SK-N-SH (cell line): ENCODE data around the gene CADM2. TPM values are rescaled to one million over a fixed set of nuclear protein-coding genes. Genes with fewer than 3 reads are reported as not detected.

ENCODE experiments used
- CTCF ChIA-PET: fragments of 300-600, 350-600 bp; formaldehyde crosslinking; extraction: SDS; loops from one replicate; lab custom pipeline; 2021; lab: Yijun Ruan, JAX
- POLR2A ChIA-PET: fragments of 350-600 bp; sonication (Branson Sonifier 250); formaldehyde crosslinking; extraction: SDS; loops from one replicate; lab custom pipeline; 2020; ENCODE audit warnings: antibody characterized with exemption, inconsistent platforms; lab: Yijun Ruan, JAX
- DNase-seq: peaks from one replicate; pipeline ENCODE4 v3.0.0; 2012
- H2AFZ ChIP-seq: fragments of 200-600 bp; sonication (generic); 2 replicates; pipeline ENCODE4 v1.8.1; 2016; ENCODE audit warnings: antibody characterized with exemption, mild to moderate bottlenecking, low read depth
- H3F3A ChIP-seq: fragments of 200-600 bp; sonication (generic); replicated peaks from 2 replicates; pipeline ENCODE3; 2016; ENCODE audit warnings: antibody characterized with exemption, mild to moderate bottlenecking; ENCODE audit not compliant: insufficient read depth
- H3K27ac ChIP-seq, 2 experiments: fragments of 200-500 bp in 1 of 2; fragments of 200-600 bp in 1 of 2; sonication (Bioruptor generic) in 1 of 2; sonication (generic), shearing (Covaris generic) in 1 of 2; 2 replicates each; pipeline versions ENCODE4 v1.5.1 to v1.6.1; 2014 to 2016; ENCODE audit warnings: low read depth in 2 of 2, inconsistent platforms in 1 of 2, low read length in 1 of 2, mild to moderate bottlenecking in 1 of 2, mixed read lengths in 1 of 2
- H3K27me3 ChIP-seq: fragments of 200-600 bp; sonication (generic), shearing (Covaris generic); 2 replicates; pipeline ENCODE4 v1.6.1; 2016; ENCODE audit warnings: mixed run types; ENCODE audit not compliant: insufficient read depth
- H3K36me3 ChIP-seq, 2 experiments: fragments of 200-500 bp in 1 of 2; fragments of 200-600 bp in 1 of 2; sonication (Bioruptor generic) in 1 of 2; sonication (generic) in 1 of 2; replicated peaks in 1 of 2; 2 replicates each; pipeline versions ENCODE3 to v1.5.1; 2014 to 2016; ENCODE audit warnings: low read length in 1 of 2, mild to moderate bottlenecking in 1 of 2; ENCODE audit not compliant: insufficient read depth in 2 of 2, control insufficient read depth in 1 of 2
- H3K4me1 ChIP-seq, 2 experiments: fragments of 200-500 bp in 1 of 2; fragments of 200-600 bp in 1 of 2; sonication (Bioruptor generic) in 1 of 2; sonication (generic), shearing (Covaris generic) in 1 of 2; 2 replicates each; pipeline versions ENCODE4 v1.5.1 to v1.6.1; 2014 to 2016; ENCODE audit warnings: low read depth in 1 of 2, low read length in 1 of 2, mixed run types in 1 of 2; ENCODE audit not compliant: insufficient read depth in 2 of 2, control insufficient read depth in 1 of 2
- H3K4me2 ChIP-seq: fragments of 200-600 bp; sonication (generic), shearing (Covaris generic); 2 replicates; pipeline ENCODE4 v1.6.1; 2017; ENCODE audit warnings: mixed run types
- H3K4me3 ChIP-seq, 2 experiments: fragments of 200-500 bp in 1 of 2; fragments of 200-600 bp in 1 of 2; sonication (Bioruptor generic) in 1 of 2; sonication (generic), shearing (Covaris generic) in 1 of 2; 2 replicates each; pipeline versions ENCODE4 v1.5.1 to v1.8.1; 2014 to 2016; ENCODE audit warnings: low read depth in 2 of 2, inconsistent platforms in 1 of 2, low read length in 1 of 2, mild to moderate bottlenecking in 1 of 2, mixed read lengths in 1 of 2, moderate library complexity in 1 of 2
- H3K79me2 ChIP-seq: fragments of 200-600 bp; sonication (generic); 2 replicates; pipeline ENCODE4 v1.8.1; 2017; ENCODE audit warnings: mild to moderate bottlenecking; ENCODE audit not compliant: insufficient read depth
- H3K9ac ChIP-seq: fragments of 200-600 bp; sonication (generic); 2 replicates; pipeline ENCODE4 v1.6.1; 2017; ENCODE audit warnings: mixed run types
- H3K9me2 ChIP-seq: fragments of 200-600 bp; sonication (generic); 2 replicates; pipeline ENCODE4 v1.6.1; 2017; ENCODE audit warnings: mixed run types
- H3K9me3 ChIP-seq: fragments of 200-600 bp; sonication (generic); 2 replicates; pipeline ENCODE4 v1.6.1; 2017; ENCODE audit warnings: mixed run types, mild to moderate bottlenecking, moderate library complexity
- H4K20me1 ChIP-seq: fragments of 200-600 bp; sonication (generic); 2 replicates; pipeline ENCODE4 v1.6.1; 2017; ENCODE audit warnings: mild to moderate bottlenecking, mixed run types; ENCODE audit not compliant: insufficient read depth
- CHD2 ChIP-seq: fragments of 150-350 bp; IDR thresholded peaks from 2 replicates; pipeline ENCODE4 v1.6.1; 2018; ENCODE audit warnings: low read length; ENCODE audit not compliant: partially characterized antibody
- CTCF ChIP-seq: fragments of 200-600 bp; sonication (generic); IDR thresholded peaks from 2 replicates; pipeline ENCODE4 v1.6.1; 2017; ENCODE audit warnings: antibody characterized with exemption, mild to moderate bottlenecking, moderate library complexity
- ELF1 ChIP-seq: IDR thresholded peaks from 2 replicates; pipeline ENCODE4 v1.4.0; 2012
- EZH2phosphoT487 ChIP-seq: fragments of 200-600 bp; sonication (generic); IDR thresholded peaks from 2 replicates; pipeline ENCODE4 v1.6.1; 2017; ENCODE audit warnings: low read depth, mixed run types, mild to moderate bottlenecking, antibody characterized with exemption, moderate library complexity, borderline replicate concordance
- FOSL2 ChIP-seq: IDR thresholded peaks from 2 replicates; pipeline ENCODE4 v1.4.0; 2012; ENCODE audit warnings: low read depth, mild to moderate bottlenecking, moderate library complexity, borderline replicate concordance
- FOXJ3 ChIP-seq: sonication (generic); formaldehyde crosslinking; IDR thresholded peaks from 2 replicates; pipeline ENCODE4 v1.5.1; 2020; ENCODE audit warnings: mild to moderate bottlenecking, missing genetic modification reagents
- FOXM1 ChIP-seq: IDR thresholded peaks from 2 replicates; pipeline ENCODE4 v1.4.0; 2012; ENCODE audit warnings: low read depth, mild to moderate bottlenecking
- GABPA ChIP-seq: IDR thresholded peaks from 2 replicates; pipeline ENCODE4 v1.4.0; 2012; ENCODE audit warnings: low read depth, mild to moderate bottlenecking
- JUND ChIP-seq: IDR thresholded peaks from 2 replicates; pipeline ENCODE4 v1.4.0; 2012
- MEF2A ChIP-seq: IDR thresholded peaks from 2 replicates; pipeline ENCODE4 v1.4.0; 2012; ENCODE audit warnings: low read depth, borderline replicate concordance
- MXI1 ChIP-seq: IDR thresholded peaks from 2 replicates; pipeline ENCODE4 v1.6.1; 2012; ENCODE audit warnings: mild to moderate bottlenecking, low read depth, low read length, improper control_type of control experiment
- NFIC ChIP-seq: IDR thresholded peaks from 2 replicates; pipeline ENCODE4 v1.4.0; 2012; ENCODE audit warnings: borderline replicate concordance
- NRF1 ChIP-seq: IDR thresholded peaks from 2 replicates; pipeline ENCODE4 v1.6.1; 2012; ENCODE audit warnings: low read depth, mild to moderate bottlenecking, low read length
- PBX3 ChIP-seq: IDR thresholded peaks from 2 replicates; pipeline ENCODE4; 2012
- RAD21 ChIP-seq: IDR thresholded peaks from 2 replicates; pipeline ENCODE4 v1.6.1; 2012; ENCODE audit warnings: mild to moderate bottlenecking, low read length
- RCOR1 ChIP-seq: fragments of 150-350 bp; IDR thresholded peaks from 2 replicates; pipeline ENCODE4 v1.6.1; 2017; ENCODE audit warnings: antibody characterized with exemption, low read length
- RFX5 ChIP-seq: IDR thresholded peaks from 2 replicates; pipeline ENCODE4 v1.6.1; 2012; ENCODE audit warnings: mild to moderate bottlenecking, improper control_type of control experiment, low read length
- RXRA ChIP-seq: IDR thresholded peaks from 2 replicates; pipeline ENCODE4 v1.4.0; 2012; ENCODE audit warnings: low read depth, mild to moderate bottlenecking, borderline replicate concordance
- SMC3 ChIP-seq: IDR thresholded peaks from 2 replicates; pipeline ENCODE4 v1.6.1; 2012; ENCODE audit warnings: low read depth, low read length, improper control_type of control experiment
- TAF1 ChIP-seq: IDR thresholded peaks from 2 replicates; pipeline ENCODE4 v1.6.1; 2012; ENCODE audit warnings: low read depth, mild to moderate bottlenecking, low read length, moderate library complexity, borderline replicate concordance
- TCF12 ChIP-seq: IDR thresholded peaks from 2 replicates; pipeline ENCODE4 v1.4.0; 2012
- YY1 ChIP-seq: IDR thresholded peaks from 2 replicates; pipeline ENCODE4 v1.4.0; 2012; ENCODE audit warnings: low read depth, mild to moderate bottlenecking
- ZBTB33 ChIP-seq: IDR thresholded peaks from 2 replicates; pipeline ENCODE4 v1.4.0; 2012; ENCODE audit warnings: low read depth, borderline replicate concordance
- WGBS: methylation state at CpG from one replicate; pipeline ENCODE4 v1.1.6; 2017; ENCODE audit warnings: low lambda C conversion rate; 5-methylcytosine and 5-hydroxymethylcytosine counted together
- polyA plus RNA-seq, 3 experiments: library from polyadenylated mRNA; depleted of rRNA; stranded (reverse); fragments of >200 nt; gene quantifications; 2 replicates each; pipeline ENCODE4 v1.2.3, GENCODE V29; 2012

CADM2 gene
- polyA plus RNA-seq, 1 of the 3 experiments (the other 2 are of a cell fraction) = 0.46 TPM

- TF ChIP-seq CTCF (no peak), CHD2 (no peak), ELF1 (no peak), TCF12 (no peak), JUND (no peak), NFIC (no peak), MXI1 (no peak), EZH2phosphoT487 (no peak), FOXJ3 (CRISPR knock-in tag) (no peak), YY1 (no peak), RCOR1 (no peak), RXRA (no peak)
Measured at GRCh38 chr3:85524104-85524503, 565.3 kb downstream of the CADM2 start (continued).

GRCh38 chr3:85525264-85525663 lies 566.5 kb downstream of the CADM2 start:
- Histone ChIP-seq H3K4me1 (no peaks in the 10 kb centered on the region), H3F3A (no peaks in the 10 kb centered on the region), H3K9me2 (no peaks in the 10 kb centered on the region), H3K36me3 (no peaks in the 10 kb centered on the region), H3K4me3 (no peak overlapping the region), H3K27ac (no peak overlapping the region), H4K20me1 (no peaks in the 10 kb centered on the region), H3K27me3 (no peaks in the 10 kb centered on the region), H3K9me3 (no peaks in the 10 kb centered on the region), H3K79me2 (no peaks in the 10 kb centered on the region), H3K4me2 (no peak overlapping the region), H3K9ac (no peak overlapping the region), H2AFZ (no peak overlapping the region)
- CTCF ChIA-PET = no interaction called here
- POLR2A ChIA-PET = no interaction called here
- TF ChIP-seq TCF12 (no peak), MEF2A (no peak), RAD21 (no peak), CTCF (no peak), FOXJ3 (CRISPR knock-in tag) (no peak), RFX5 (no peak), SMC3 (no peak), RXRA (no peak), FOSL2 (no peak), MXI1 (no peak), FOXM1 (no peak), NRF1 (no peak), TAF1 (no peak), GABPA (no peak), PBX3 (no peak), ZBTB33 (no peak)
- 4% methylated on average over 1 of the region's 1 CpG for WGBS
- no peak for DNase-seq
